ENCODE data around the gene CSK.

The CSK gene

GRCh38 chr15:74826364-74826819 lies 44.5 kb downstream of the CSK start, which contains the start of gene CPLX3:
TSS of gene CPLX3 (plus strand) at chr15:74826627. CDS start at chr15:74826704, 77 bp downstream.
- DNase-seq (ENCODE audit: low read depth) = no peak

GRCh38 chr15:74826921-74827320 lies 45.0 kb downstream of the CSK start:
- no peak for DNase-seq (ENCODE audit: low read depth)

GRCh38 chr15:74827614-74828013 lies 45.7 kb downstream of the CSK start:
- no peak for DNase-seq (ENCODE audit: low read depth)

- DNase-seq (ENCODE audit: low read depth) = no peak
These were observed 47.0 kb downstream of the CSK start for GRCh38 chr15:74828835-74829234.

- DNase-seq (ENCODE audit: low read depth) = no peak
These were observed 47.6 kb downstream of the CSK start for GRCh38 chr15:74829486-74829885.

- DNase-seq (ENCODE audit: low read depth) = no peak
These were observed 48.1 kb downstream of the CSK start for GRCh38 chr15:74829991-74830390.

GRCh38 chr15:74830868-74831267 lies 49.0 kb downstream of the CSK start:
- no peak for DNase-seq (ENCODE audit: low read depth)

GRCh38 chr15:74831813-74832495 lies 50.1 kb downstream of the CSK start:
- no peak for DNase-seq (ENCODE audit: low read depth)

- DNase-seq (ENCODE audit: low read depth) = no peak
These were observed 50.9 kb downstream of the CSK start for GRCh38 chr15:74832826-74833225.

GRCh38 chr15:74833376-74834107 lies 51.7 kb downstream of the CSK start:
- no peak for DNase-seq (ENCODE audit: low read depth)

- DNase-seq (ENCODE audit: low read depth) = no peak
These were observed 53.5 kb downstream of the CSK start for GRCh38 chr15:74835312-74835823.

GRCh38 chr15:74836846-74837245 lies 55.0 kb downstream of the CSK start:
- DNase-seq (ENCODE audit: low read depth) = no peak

- DNase-seq (ENCODE audit: low read depth) = no peak
These were observed 55.7 kb downstream of the CSK start for GRCh38 chr15:74837482-74838136.

- DNase-seq (ENCODE audit: low read depth) = no peak
These were observed 56.2 kb downstream of the CSK start for GRCh38 chr15:74838137-74838516.

GRCh38 chr15:74838746-74839525 lies 57.1 kb downstream of the CSK start:
- DNase-seq (ENCODE audit: low read depth) = no peak

GRCh38 chr15:74839526-74840395 lies 57.9 kb downstream of the CSK start:
- DNase-seq (ENCODE audit: low read depth) = no peak

- DNase-seq (ENCODE audit: low read depth) = peak; percentile 58
These were observed 59.2 kb downstream of the CSK start for GRCh38 chr15:74840851-74841775.

GRCh38 chr15:74841891-74842373 lies 60.1 kb downstream of the CSK start:
- DNase-seq (ENCODE audit: low read depth) = no peak

GRCh38 chr15:74842581-74843444 lies 60.9 kb downstream of the CSK start, which contains the start of gene ULK3:
TSS of gene ULK3 (minus strand) at chr15:74843156. CDS start at chr15:74843105, 51 bp downstream.
- peak; percentile 88 for DNase-seq (ENCODE audit: low read depth)

Measured in CMK (cell line).